Thymus (tissue), 11 donors: ENCODE measurements around the gene KCNQ1. TPM values are rescaled to one million over a fixed set of nuclear protein-coding genes. Genes with fewer than 3 reads are reported as not detected.

ENCODE experiments used
- DNase-seq, 9 donors: peaks; one replicate each; pipeline ENCODE4 v3.0.0-alpha.2; 2013; ENCODE audit warnings: low spot score in 9 of 9, low read depth in 6 of 9, missing footprints in 1 of 9
- H3K27ac ChIP-seq, 2 donors: one replicate each; pipeline ENCODE4 v1.5.1; 2013; ENCODE audit warnings: control low read depth in 1 of 2, low read depth in 1 of 2, low read length in 1 of 2, mild to moderate bottlenecking in 1 of 2, moderate library complexity in 1 of 2
- H3K27me3 ChIP-seq, 2 donors: one replicate each; pipeline ENCODE4 v1.5.1; 2013; ENCODE audit warnings: low read length in 1 of 2; ENCODE audit not compliant: control insufficient read depth in 2 of 2, insufficient read depth in 1 of 2
- H3K36me3 ChIP-seq, 2 donors: one replicate each; pipeline ENCODE4 v1.5.1; 2013; ENCODE audit warnings: low read length in 1 of 2, mild to moderate bottlenecking in 1 of 2, moderate library complexity in 1 of 2; ENCODE audit not compliant: control insufficient read depth in 2 of 2, insufficient read depth in 2 of 2
- H3K4me1 ChIP-seq, 2 donors: one replicate each; pipeline ENCODE4 v1.5.1; 2013; ENCODE audit warnings: low read length in 2 of 2; ENCODE audit not compliant: control insufficient read depth in 2 of 2, insufficient read depth in 2 of 2
- H3K4me3 ChIP-seq, 2 donors: one replicate each; pipeline ENCODE4 v1.5.1; 2013; ENCODE audit warnings: low read length in 2 of 2, control low read depth in 1 of 2, mild to moderate bottlenecking in 1 of 2
- H3K9me3 ChIP-seq, 2 donors: one replicate each; pipeline ENCODE4 v1.5.1; 2013; ENCODE audit warnings: low read length in 1 of 2, mild to moderate bottlenecking in 1 of 2; ENCODE audit not compliant: control insufficient read depth in 2 of 2, insufficient read depth in 1 of 2
- WGBS: extraction: QIAGEN DNeasy Blood & Tissue Kit; methylation state at CpG from one replicate; pipeline ENCODE4 v1.1.7; 2013; 5-methylcytosine and 5-hydroxymethylcytosine counted together
- polyA plus RNA-seq: library from polyadenylated mRNA; stranded (reverse); fragments of 200-250 nt; gene quantifications from one replicate; pipeline ENCODE4 v1.2.3, GENCODE V29; 2013
- total RNA-seq: library from RNA; stranded (reverse); fragments of 120-200 nt; gene quantifications from one replicate; pipeline ENCODE4 v1.2.4, GENCODE V29; 2013
- donor health status: healthy.

The KCNQ1 gene
- total and polyA plus RNA-seq, 2 donors: 0.94 to 3.7 TPM

GRCh38 chr11:2644844-2645778 is 200.3 kb downstream of the KCNQ1 start:
- Histone ChIP-seq H3K9me3 (peaks cover 0 to 26% of the 10 kb centered on the region in 2 donors), H3K36me3 (no peaks in the 10 kb centered on the region), H3K4me1 (no peaks in the 10 kb centered on the region), H3K27me3 (no peaks in the 10 kb centered on the region), H3K27ac (no peak overlapping the region), H3K4me3 (no peak overlapping the region)
- no peak for DNase-seq
- WGBS: 95% methylated on average over 4 of the region's 4 CpGs

DNA sequence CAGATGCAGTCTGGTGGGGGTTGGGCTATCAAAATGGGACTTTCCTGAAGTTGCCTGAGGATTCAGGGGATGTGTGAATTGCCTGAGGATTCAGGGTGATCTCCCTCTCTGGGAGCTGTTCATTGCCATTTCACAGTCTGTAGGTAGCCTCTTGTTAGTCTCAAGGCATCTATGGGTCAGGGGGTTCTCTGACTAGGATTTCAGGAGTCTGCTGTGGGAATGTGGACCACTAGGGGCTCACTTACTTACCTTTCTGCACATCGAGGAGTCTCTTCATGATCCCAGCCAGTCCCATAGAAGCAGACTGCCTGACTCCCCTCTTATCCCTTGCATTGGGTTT is 200.9 kb downstream of the KCNQ1 start:
- H3K36me3 ChIP-seq: no peaks in the 10 kb centered on the region
- peaks cover 0 to 23% of the 10 kb centered on the region in 2 donors for H3K9me3 ChIP-seq

DNA sequence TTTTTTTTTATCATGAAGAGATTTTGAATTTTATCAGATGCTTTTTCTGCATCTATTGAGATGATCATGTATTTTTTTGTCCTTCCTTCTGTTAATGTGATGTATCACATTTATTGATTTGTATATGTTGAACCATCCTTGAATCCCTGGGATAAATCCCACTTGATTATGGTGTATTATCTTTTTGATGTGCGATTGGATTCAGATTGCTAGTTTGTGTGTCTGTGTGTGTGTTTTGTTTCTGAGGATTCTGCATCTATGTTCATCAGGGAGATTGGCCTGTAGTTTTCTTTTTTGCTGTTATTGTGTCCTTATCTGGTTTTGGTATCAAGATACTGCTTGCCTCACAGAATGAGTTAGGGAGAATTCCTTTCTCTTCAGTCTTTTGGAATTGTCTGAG is 202.4 kb downstream of the KCNQ1 start:
- H3K27me3 ChIP-seq: no peaks in the 10 kb centered on the region
- no peaks in the 10 kb centered on the region for H3K36me3 ChIP-seq
- no peak for DNase-seq
- H3K4me1 ChIP-seq: no peaks in the 10 kb centered on the region
- no peak overlapping the region for H3K4me3 ChIP-seq
- 100% methylated on average over 1 of the region's 1 CpG for WGBS
- H3K9me3 ChIP-seq: peaks cover 0 to 31% of the 10 kb centered on the region in 2 donors
- H3K27ac ChIP-seq: no peak overlapping the region

More for the DNA sequence above, 200.9 kb downstream of the KCNQ1 start:
- Histone ChIP-seq H3K27me3 (no peaks in the 10 kb centered on the region), H3K4me1 (no peaks in the 10 kb centered on the region), H3K27ac (no peak overlapping the region), H3K4me3 (no peak overlapping the region)
- DNase-seq: no peak
- 95% methylated on average over 1 of the region's 1 CpG for WGBS

- H3K36me3 ChIP-seq: no peaks in the 10 kb centered on the region
- H3K9me3 ChIP-seq: peaks cover 0 to 38% of the 10 kb centered on the region in 2 donors
- H3K27ac ChIP-seq: no peak overlapping the region
- DNase-seq: no peak
- no peaks in the 10 kb centered on the region for H3K27me3 ChIP-seq
- WGBS: 92% methylated on average over 6 of the region's 6 CpGs
- H3K4me1 ChIP-seq: no peaks in the 10 kb centered on the region
- no peak overlapping the region for H3K4me3 ChIP-seq
These were observed 203.1 kb downstream of the KCNQ1 start for GRCh38 chr11:2647953-2648352.

DNA sequence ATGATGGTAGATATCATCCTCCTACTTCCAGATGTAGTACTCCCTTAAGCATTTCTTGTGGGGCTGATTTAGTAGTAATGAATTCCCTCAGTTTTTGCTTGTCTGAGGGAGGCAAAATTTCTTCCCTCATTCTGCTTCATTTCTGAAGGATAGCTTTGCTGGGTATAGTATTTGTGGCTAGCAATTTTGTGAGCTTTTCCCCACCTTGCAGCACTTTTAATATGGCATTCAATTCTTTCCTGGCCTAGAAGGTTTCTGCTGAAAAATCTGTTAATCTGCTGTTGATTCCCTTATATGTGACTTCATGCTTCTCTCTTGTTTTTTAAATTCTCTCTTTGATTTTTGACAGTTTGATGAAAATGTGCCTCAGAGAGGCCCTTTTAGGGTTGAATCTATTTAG is 204.6 kb downstream of the KCNQ1 start:
- H3K27ac ChIP-seq: no peak overlapping the region
- no peak for DNase-seq
- H3K9me3 ChIP-seq: peaks cover 0 to 52% of the 10 kb centered on the region in 2 donors
- no peaks in the 10 kb centered on the region for H3K36me3 ChIP-seq
- H3K4me1 ChIP-seq: no peaks in the 10 kb centered on the region
- no peaks in the 10 kb centered on the region for H3K27me3 ChIP-seq
- no peak overlapping the region for H3K4me3 ChIP-seq

GRCh38 chr11:2649848-2650247 is 205.0 kb downstream of the KCNQ1 start:
- Histone ChIP-seq H3K36me3 (no peaks in the 10 kb centered on the region), H3K4me3 (no peak overlapping the region), H3K27ac (no peak overlapping the region), H3K4me1 (no peaks in the 10 kb centered on the region), H3K27me3 (no peaks in the 10 kb centered on the region), H3K9me3 (peaks cover 0 to 49% of the 10 kb centered on the region in 2 donors)
- 97% methylated on average over 2 of the region's 2 CpGs for WGBS
- DNase-seq: no peak

GRCh38 chr11:2650343-2650867 is 205.6 kb downstream of the KCNQ1 start:
- H3K9me3 ChIP-seq: peaks cover 0 to 44% of the 10 kb centered on the region in 2 donors
- no peaks in the 10 kb centered on the region for H3K36me3 ChIP-seq
- 99% methylated on average over 2 of the region's 2 CpGs for WGBS
- no peak overlapping the region for H3K4me3 ChIP-seq
- H3K27me3 ChIP-seq: no peaks in the 10 kb centered on the region
- no peaks in the 10 kb centered on the region for H3K4me1 ChIP-seq
- DNase-seq: no peak
- H3K27ac ChIP-seq: no peak overlapping the region

- 95% methylated on average over 4 of the region's 4 CpGs for WGBS
- Histone ChIP-seq H3K36me3 (no peaks in the 10 kb centered on the region), H3K9me3 (peaks cover 0 to 37% of the 10 kb centered on the region in 2 donors), H3K4me3 (no peak overlapping the region), H3K4me1 (no peaks in the 10 kb centered on the region), H3K27ac (no peak overlapping the region), H3K27me3 (no peaks in the 10 kb centered on the region)
- no peak for DNase-seq
These were observed 206.3 kb downstream of the KCNQ1 start for GRCh38 chr11:2651054-2651617.

- WGBS: 93% methylated on average over 7 of the region's 7 CpGs
- DNase-seq: no peak
- Histone ChIP-seq H3K36me3 (no peaks in the 10 kb centered on the region), H3K9me3 (peaks cover 0 to 33% of the 10 kb centered on the region in 2 donors), H3K27me3 (no peaks in the 10 kb centered on the region), H3K27ac (no peak overlapping the region), H3K4me1 (no peaks in the 10 kb centered on the region), H3K4me3 (no peak overlapping the region)
These were observed 207.0 kb downstream of the KCNQ1 start for GRCh38 chr11:2651826-2652271.
